Activated T-cell treated with anti-CD3 and anti-CD28 coated beads, Interleukin-2, amount 50 U/mL, for 4 hours (primary cell): ENCODE data around the gene APOBEC3B. TPM values are rescaled to one million over a fixed set of nuclear protein-coding genes. Genes with fewer than 3 reads are reported as not detected.
"Not testable (repeated sequence)": the region's sequence is repeated elsewhere in the genome, so short reads cannot be mapped to it uniquely, and the experiment has no call there.

ENCODE experiments used
- ATAC-seq, 2 donors: fragments of 200-7000 bp; cut with Tn5 transposase; one replicate each; pipeline ENCODE4 v1.10.0; 2021
- DNase-seq: peaks from one replicate; pipeline ENCODE4 v3.0.0-alpha.2; 2020
- H3K27me3 Mint-ChIP-seq: one replicate; pipeline ENCODE4 v1.8.0; 2021; ENCODE audit warnings: low read depth, mixed read lengths
- H3K36me3 Mint-ChIP-seq: one replicate; pipeline ENCODE4 v1.8.0; 2022; ENCODE audit warnings: mixed read lengths; ENCODE audit not compliant: insufficient read depth
- H3K4me1 Mint-ChIP-seq: one replicate; pipeline ENCODE4 v1.8.0; 2021; ENCODE audit warnings: low read depth, mixed read lengths
- H3K4me3 Mint-ChIP-seq: one replicate; pipeline ENCODE4 v1.8.0; 2021; ENCODE audit warnings: mild to moderate bottlenecking, moderate library complexity, mixed read lengths
- H3K9me3 Mint-ChIP-seq: one replicate; pipeline ENCODE4 v1.8.0; 2021; ENCODE audit warnings: mixed read lengths
- total RNA-seq, 3 donors: library from RNA; stranded (reverse); gene quantifications; one replicate each; pipeline ENCODE4 v1.2.1, GENCODE V29; 2021

Gene APOBEC3B
- total RNA-seq, 3 donors from 2014 or later = 1.1 to 2.1 (median 1.2) TPM

DNA sequence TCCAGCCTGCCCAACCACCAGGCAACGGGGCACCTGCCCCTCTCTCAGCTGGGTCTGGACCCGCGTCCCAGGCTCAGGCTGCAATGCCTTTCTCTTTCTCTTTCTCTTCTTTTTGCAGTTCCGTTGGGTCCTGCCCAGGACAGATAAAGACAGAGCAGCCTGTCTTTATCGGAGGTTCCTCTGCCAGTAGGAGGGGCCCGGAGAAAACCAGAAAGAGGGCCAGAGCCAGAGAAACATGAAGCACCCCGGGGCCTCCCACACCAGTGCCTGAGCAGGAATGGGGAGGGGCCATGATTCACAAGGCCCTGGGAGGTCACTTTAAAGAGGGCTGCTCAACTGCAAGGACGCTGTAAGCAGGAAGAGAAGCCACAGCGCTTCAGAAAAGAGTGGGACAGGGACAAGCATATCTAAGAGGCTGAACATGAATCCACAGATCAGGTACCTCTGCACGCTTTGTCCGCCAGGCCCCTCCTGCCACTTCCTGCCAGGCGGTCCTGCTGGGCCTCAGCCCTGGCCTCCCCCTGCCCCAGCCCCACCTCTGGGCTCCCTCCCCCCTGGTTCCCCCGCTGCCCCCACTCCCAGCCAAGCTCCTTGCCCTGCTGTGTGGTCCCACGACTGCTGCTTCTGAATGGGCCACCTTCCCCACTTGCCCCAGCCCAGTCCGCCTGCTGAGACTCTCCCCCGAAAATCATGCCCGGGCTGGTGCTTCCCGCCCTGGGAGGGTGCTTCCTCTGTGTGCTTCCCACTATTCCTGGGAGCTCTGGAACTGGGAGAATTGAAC lies 32.0 kb downstream of the APOBEC3B start, which contains the start of gene APOBEC3C:
APOBEC3C (plus strand) TSS at position 316 of the 781 bp plus-strand sequence; CDS start at position 422, 106 bp downstream.
- peaks cover 2% of the 10 kb centered on the region for H3K36me3 Mint-ChIP-seq
- no peaks in the 10 kb centered on the region for H3K27me3 Mint-ChIP-seq
- H3K4me1 Mint-ChIP-seq = peaks cover 43% of the 10 kb centered on the region
- H3K9me3 Mint-ChIP-seq = no peaks in the 10 kb centered on the region
- DNase-seq (peak; percentile 70), ATAC-seq (peak; percentile 96)
- H3K4me3 Mint-ChIP-seq = peak within 1 kb of the TSS; percentile 96

DNA sequence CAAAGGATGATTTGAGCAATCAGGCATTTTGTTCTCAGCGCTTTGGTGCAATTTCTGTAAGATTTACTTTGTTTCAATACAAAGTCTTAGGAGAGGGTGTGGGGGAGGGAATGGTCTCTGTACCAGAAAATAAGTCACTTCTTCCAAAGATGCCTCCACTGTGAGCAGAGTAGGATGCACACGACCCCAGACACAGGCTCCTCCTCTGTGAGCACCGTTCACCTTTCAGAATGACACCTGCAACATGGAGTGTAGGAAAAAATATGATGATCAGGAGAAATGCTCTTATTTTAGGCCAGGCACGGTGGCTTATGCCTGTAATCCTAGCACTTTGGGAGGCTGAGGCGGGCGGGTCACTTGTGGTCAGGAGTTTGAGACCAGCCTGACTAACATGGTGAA lies 32.6 kb downstream of the APOBEC3B start:
- not testable (repeated sequence) for H3K27me3 Mint-ChIP-seq, H3K36me3 Mint-ChIP-seq, DNase-seq, H3K9me3 Mint-ChIP-seq
- ATAC-seq = peak; percentile 33 to 39
- Mint-ChIP-seq H3K4me3 (peak overlapping the region; percentile 96), H3K4me1 (peaks cover 46% of the 10 kb centered on the region)

DNA sequence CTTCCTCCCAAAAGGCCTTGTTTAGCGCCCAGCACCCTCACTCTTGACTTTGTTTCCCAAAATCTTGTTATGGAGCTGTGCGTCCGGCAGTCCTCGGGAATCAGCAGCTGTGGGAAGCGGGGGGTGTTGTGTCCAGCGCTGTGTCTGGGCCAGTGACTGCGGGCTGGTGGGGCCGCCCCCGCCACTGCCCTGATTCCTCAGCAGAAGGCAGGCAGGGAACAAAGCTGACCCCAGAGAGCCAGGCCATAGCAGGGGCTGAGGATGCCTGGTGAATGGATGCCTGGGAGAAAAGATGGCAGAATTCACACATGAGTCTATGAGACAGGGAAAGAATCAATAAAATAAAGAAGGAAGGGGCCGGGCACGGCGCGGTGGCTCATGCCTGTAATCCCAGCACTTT lies 34.4 kb downstream of the APOBEC3B start:
- H3K27me3 Mint-ChIP-seq = no peaks in the 10 kb centered on the region
- H3K4me3 Mint-ChIP-seq = no peak overlapping the region
- DNase-seq (no peak), ATAC-seq (no peak)
- H3K4me1 Mint-ChIP-seq = peaks cover 47% of the 10 kb centered on the region
- H3K9me3 Mint-ChIP-seq = no peaks in the 10 kb centered on the region
- peaks cover 5% of the 10 kb centered on the region for H3K36me3 Mint-ChIP-seq

DNA sequence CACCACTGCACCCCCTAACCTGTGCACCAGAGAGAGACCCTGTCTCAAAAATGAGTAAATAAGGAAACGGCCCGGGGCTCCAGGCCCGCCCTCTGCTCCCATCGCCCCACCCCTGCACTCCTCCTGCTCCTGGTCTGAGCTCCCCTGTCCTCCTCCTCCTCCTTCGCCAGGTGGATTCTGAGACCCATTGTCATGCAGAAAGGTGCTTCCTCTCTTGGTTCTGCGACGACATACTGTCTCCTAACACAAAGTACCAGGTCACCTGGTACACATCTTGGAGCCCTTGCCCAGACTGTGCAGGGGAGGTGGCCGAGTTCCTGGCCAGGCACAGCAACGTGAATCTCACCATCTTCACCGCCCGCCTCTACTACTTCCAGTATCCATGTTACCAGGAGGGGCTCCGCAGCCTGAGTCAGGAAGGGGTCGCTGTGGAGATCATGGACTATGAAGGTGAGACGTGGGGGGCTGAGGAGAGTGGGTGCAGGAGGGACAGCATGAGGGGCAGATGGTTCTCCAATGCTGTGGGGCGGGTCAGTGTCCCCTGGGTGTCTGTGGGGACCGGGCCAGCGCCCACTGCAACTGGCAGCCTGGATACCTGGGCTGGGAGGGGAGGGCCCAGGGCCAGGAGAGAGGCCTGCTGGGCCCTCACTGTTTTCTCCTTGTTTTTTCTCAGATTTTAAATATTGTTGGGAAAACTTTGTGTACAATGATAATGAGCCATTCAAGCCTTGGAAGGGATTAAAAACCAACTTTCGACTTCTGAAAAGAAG lies 35.6 kb downstream of the APOBEC3B start:
- H3K9me3 Mint-ChIP-seq = no peaks in the 10 kb centered on the region
- no peak for ATAC-seq
- H3K27me3 Mint-ChIP-seq = no peaks in the 10 kb centered on the region
- no peak for DNase-seq
- peaks cover 5% of the 10 kb centered on the region for H3K36me3 Mint-ChIP-seq
- H3K4me3 Mint-ChIP-seq = no peak overlapping the region
- peaks cover 53% of the 10 kb centered on the region for H3K4me1 Mint-ChIP-seq

DNA sequence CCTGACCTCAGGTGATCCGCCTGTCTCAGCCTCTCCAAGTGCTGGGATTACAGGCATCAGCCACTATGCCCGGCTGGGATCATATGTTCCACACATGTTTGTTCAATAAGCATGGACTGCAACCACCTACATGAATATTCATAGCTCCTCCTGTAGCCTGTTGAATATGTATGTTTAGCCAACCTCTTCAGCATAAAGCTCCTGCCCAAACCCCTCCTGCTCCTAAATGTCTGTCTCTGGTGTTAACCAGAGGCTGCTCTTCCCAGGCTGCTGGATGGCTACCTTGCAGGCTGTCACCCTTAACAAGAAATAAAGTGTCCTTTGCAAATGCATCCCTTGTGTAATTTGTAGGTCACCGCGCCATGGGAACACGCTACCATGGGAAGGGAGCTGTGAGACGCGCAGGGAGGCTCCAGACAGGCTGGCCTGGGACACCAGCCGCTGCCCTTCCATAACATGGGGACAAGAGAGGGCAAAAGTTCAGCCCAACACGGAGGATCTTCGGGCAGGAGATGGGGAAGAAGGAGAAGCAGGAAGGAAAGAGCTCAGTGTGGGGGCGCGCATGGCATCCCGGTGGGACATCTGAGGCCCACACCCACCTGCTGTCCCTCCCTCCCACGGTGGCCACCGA lies 38.0 kb downstream of the APOBEC3B start:
- Mint-ChIP-seq H3K4me3 (peak overlapping the region; percentile 71), H3K36me3 (peaks cover 17% of the 10 kb centered on the region), H3K4me1 (peaks cover 53% of the 10 kb centered on the region)
- H3K27me3 Mint-ChIP-seq, ATAC-seq, DNase-seq, H3K9me3 Mint-ChIP-seq: not testable (repeated sequence)

DNA sequence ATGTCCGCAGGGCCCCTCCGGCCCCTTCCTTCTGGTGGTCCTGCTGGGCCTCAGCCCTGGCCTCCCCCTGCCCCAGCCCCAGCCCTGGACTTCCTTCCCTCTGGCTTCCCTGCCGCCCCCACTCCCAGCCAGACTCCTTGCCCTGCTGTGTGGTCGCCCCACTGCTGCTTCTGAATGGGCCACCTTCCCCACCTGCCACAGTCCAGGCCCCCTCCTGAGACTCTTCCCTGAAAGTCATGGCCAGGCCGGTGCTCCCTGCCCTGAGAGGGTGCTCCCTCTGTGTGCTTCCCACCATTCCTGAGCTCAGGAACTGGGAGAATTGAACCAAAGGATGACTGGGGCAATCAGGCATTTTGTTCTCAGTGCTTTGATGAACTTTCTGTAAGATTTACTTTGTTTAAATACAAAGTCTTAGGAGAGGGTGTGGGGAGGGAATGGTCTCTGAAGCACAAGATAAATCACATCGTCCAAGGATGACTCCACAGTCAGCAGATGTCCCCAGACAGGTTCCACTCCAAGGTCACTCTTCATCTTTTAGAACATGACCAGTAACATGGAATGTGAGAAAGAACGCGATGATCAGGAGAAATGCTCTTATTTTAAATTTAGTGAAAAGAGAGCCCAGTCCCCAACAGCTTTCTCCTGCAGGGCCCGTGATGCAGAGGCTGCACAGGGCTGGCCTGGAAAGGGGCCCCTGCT lies 39.6 kb downstream of the APOBEC3B start:
- Mint-ChIP-seq H3K36me3 (peaks cover 18% of the 10 kb centered on the region), H3K27me3 (no peaks in the 10 kb centered on the region), H3K9me3 (no peaks in the 10 kb centered on the region), H3K4me3 (peak overlapping the region; percentile 94), H3K4me1 (peaks cover 55% of the 10 kb centered on the region)
- DNase-seq = no peak
- ATAC-seq = no peak

DNA sequence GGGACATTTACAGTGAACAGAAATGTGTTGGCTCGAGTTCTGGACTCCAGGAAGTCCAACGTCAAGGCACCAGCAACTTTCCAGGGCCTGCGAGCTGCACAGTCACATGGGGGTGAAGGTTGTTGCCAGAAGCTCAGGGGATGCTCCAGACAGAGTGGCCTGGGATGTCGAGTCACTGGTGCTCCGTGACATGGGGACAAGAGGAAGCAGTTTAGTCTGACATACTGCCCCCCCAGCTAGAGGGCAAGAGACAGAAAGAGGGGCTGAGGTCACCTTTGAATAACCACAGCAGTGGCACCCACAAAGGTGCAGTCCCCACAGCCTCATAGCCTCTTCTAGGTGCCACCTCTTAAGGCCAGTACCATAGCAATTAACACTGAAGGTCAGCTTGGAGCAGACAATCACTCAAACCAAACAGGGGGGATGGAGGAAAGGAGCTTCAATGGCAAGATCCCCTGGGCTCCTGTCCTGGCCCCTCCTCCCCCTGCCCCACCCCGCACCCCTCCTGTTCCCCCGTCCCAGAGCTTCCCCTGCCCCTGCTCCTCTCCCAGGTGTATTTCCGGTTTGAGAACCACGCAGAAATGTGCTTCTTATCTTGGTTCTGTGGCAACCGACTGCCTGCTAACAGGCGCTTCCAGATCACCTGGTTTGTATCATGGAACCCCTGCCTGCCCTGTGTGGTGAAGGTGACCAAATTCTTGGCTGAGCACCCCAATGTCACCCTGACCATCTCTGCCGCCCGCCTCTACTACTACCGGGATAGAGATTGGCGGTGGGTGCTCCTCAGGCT lies 42.6 kb downstream of the APOBEC3B start:
- ATAC-seq = no peak
- peak overlapping the region; percentile 57 for H3K4me3 Mint-ChIP-seq
- H3K4me1 Mint-ChIP-seq = peaks cover 50% of the 10 kb centered on the region
- DNase-seq = no peak
- H3K27me3 Mint-ChIP-seq = no peaks in the 10 kb centered on the region
- peaks cover 18% of the 10 kb centered on the region for H3K36me3 Mint-ChIP-seq
- H3K9me3 Mint-ChIP-seq = no peaks in the 10 kb centered on the region

DNA sequence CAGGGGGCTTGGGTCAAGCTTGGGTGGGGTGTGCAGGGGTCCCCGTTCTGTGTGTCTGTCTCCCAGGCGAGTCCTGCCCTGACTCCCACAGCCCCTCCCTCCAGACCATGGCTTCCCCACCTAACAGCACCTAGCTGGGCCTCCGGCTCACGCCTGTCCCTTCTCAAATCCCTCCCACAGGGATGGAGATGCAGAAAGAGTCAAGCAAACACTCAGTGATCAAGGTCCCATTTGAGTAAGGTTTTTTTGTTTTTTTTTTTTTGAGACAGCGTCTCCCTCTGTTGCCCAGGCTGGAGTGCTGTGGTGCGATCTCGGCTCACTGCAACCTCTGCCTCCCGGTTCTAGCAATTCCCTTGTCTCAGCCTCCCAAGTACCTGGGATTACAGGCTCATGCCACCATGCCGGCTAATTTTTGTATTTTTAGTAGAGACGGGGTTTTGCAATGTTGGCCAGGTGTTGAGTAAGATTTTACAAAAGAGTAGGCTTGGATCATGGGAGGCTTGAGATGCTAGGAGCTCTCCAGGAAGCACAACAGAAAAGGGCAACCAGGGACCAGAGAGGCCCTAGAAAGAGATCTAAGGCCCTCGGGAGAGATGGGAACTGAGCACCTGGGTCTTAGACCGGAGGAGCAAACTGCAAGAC lies 44.5 kb downstream of the APOBEC3B start:
- H3K4me1 Mint-ChIP-seq = peaks cover 45% of the 10 kb centered on the region

DNA sequence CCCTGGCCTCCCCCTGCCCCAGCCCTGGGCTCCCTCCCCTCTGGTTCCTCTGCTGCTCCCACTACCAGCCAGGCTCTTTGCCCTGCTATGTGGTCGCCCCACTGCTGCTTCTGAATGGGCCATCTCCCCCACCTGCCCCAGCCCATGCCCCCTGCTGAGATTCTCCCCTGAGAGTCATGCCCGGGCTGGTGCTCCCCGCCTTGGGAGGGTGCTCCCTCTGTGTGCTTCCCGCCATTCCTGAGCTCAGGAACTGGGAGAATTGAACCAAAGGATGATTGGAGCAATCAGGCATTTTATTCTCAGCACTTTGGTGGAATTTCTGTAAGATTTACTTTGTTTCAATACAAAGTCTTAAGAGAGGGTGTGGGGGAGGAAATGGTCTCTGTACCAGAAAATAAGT lies 45.6 kb downstream of the APOBEC3B start:
- Mint-ChIP-seq H3K27me3 (no peaks in the 10 kb centered on the region), H3K4me1 (peaks cover 35% of the 10 kb centered on the region), H3K36me3 (peaks cover 18% of the 10 kb centered on the region), H3K4me3 (no peak overlapping the region), H3K9me3 (no peaks in the 10 kb centered on the region)
- no peak for DNase-seq
- ATAC-seq = no peak

More for the DNA sequence above, 44.5 kb downstream of the APOBEC3B start:
- DNase-seq (no peak), ATAC-seq (no peak)
- Mint-ChIP-seq H3K27me3 (no peaks in the 10 kb centered on the region), H3K36me3 (peaks cover 18% of the 10 kb centered on the region), H3K4me3 (no peak overlapping the region), H3K9me3 (no peaks in the 10 kb centered on the region)

DNA sequence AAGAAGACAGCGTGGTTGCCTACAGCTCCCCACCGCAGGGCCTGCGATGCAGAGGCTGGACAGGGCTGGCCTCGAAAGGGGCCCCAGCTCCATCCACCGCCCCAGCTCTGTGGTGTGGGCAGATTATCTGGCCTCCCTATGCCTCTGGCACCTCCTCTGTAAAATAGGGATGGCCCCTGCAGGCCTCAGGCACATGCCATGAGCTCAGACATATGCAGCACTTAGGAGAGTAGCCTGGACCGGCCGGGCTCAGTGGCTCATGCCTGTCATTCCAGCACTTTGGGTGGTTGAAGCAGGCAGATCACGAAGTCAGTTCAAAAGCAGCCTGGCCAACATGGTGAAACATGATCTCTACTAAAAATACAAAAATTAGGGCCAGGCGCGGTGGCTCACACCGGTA lies 46.1 kb downstream of the APOBEC3B start:
- Mint-ChIP-seq H3K4me1 (peaks cover 33% of the 10 kb centered on the region), H3K9me3 (no peaks in the 10 kb centered on the region), H3K27me3 (no peaks in the 10 kb centered on the region), H3K36me3 (peaks cover 18% of the 10 kb centered on the region), H3K4me3 (no peak overlapping the region)
- ATAC-seq = no peak
- no peak for DNase-seq

DNA sequence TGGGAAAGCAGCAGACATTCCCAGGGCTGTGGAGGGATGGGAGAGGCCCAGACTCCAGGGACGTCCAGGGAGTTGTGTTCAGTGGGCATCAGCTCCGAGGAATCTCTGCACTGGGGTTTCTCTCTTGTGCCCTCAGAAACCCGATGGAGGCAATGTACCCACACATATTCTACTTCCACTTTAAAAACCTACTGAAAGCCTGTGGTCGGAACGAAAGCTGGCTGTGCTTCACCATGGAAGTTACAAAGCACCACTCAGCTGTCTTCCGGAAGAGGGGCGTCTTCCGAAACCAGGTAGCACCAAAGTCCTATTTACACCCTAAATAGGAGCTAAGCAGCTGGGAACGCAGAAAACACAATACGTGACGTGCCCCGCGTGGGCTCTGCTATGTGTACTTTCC lies 47.1 kb downstream of the APOBEC3B start:
- DNase-seq (no peak), ATAC-seq (no peak)
- Mint-ChIP-seq H3K36me3 (peaks cover 10% of the 10 kb centered on the region), H3K4me3 (no peak overlapping the region), H3K4me1 (peaks cover 24% of the 10 kb centered on the region), H3K9me3 (no peaks in the 10 kb centered on the region), H3K27me3 (no peaks in the 10 kb centered on the region)

DNA sequence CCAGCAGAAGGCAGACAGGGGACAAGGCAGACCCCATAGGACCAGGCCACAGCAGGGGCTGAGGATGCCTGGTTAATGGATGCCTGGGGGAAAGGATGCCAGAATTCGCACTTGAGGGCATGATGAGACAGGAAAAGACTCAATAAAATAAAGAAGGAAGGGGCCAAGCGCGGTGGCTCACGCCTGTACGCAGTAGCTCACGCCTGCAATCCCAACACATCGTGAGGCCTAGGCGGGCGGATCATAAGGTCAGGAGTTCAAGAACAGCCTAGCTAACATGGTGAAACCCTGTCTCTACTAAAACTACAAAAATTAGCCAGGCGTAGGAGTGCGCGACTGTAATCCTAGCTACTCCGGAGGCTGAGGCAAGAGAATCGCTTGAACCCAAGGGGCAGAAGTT lies 48.6 kb downstream of the APOBEC3B start:
- H3K36me3 Mint-ChIP-seq = peaks cover 4% of the 10 kb centered on the region
- DNase-seq (no peak), ATAC-seq (no peak)
- H3K9me3 Mint-ChIP-seq = no peaks in the 10 kb centered on the region
- H3K4me3 Mint-ChIP-seq = no peak overlapping the region
- peaks cover 10% of the 10 kb centered on the region for H3K4me1 Mint-ChIP-seq
- H3K27me3 Mint-ChIP-seq = no peaks in the 10 kb centered on the region
